K562 (cell line): ENCODE measurements around the gene CHSY3. TPM values are rescaled to one million over a fixed set of nuclear protein-coding genes. Genes with fewer than 3 reads are reported as not detected.

ENCODE experiments used
- ATAC-seq: fragments of 200-7000 bp; cut with Tn5 transposase; 3 replicates; pipeline ENCODE4 v1.9.1; 2020; ENCODE audit warnings: moderate library complexity
- Bru-seq: library from RNA; stranded (reverse); fragments of 400-500 nt; gene quantifications from one replicate; lab custom pipeline; 2021; lab: Mats Ljungman, UMichigan
- BruChase-seq, 2 experiments: library from RNA; stranded (reverse); fragments of 400-500 nt; gene quantifications; one replicate each; lab custom pipeline; 2021; lab: Mats Ljungman, UMichigan
- BruUV-seq: library from RNA; stranded (reverse); fragments of 400-500 nt; replicated peaks from 2 replicates; lab custom pipeline; 2021; lab: Mats Ljungman, UMichigan
- CTCF ChIA-PET: fragments of 300-600 bp; formaldehyde crosslinking; extraction: SDS; loops from one replicate; lab custom pipeline; 2021; ENCODE audit warnings: low intra/inter-chr PET ratio; lab: Yijun Ruan, JAX
- POLR2A ChIA-PET: fragments of 300-600, 350-650 bp; sonication (Branson Sonifier 250); formaldehyde crosslinking; extraction: SDS; loops from one replicate; lab custom pipeline; 2021; ENCODE audit warnings: antibody characterized with exemption, inconsistent platforms; lab: Yijun Ruan, JAX
- DNase-seq, 4 experiments: peaks; one replicate each; pipeline versions ENCODE4 v3.0.0 to v3.0.0-alpha.2; 2011 to 2018; ENCODE audit warnings: low spot score in 3 of 4, mixed read lengths in 3 of 4; ENCODE audit errors: extremely low read depth in 1 of 4
- FAIRE-seq: peaks from 2 replicates; lab custom pipeline; 2011; peaks lifted over from hg19 to GRCh38; lab: Jason Lieb, UNC
- H2AFZ ChIP-seq: 2 replicates; pipeline ENCODE4 v1.6.0; 2011; ENCODE audit warnings: low read depth, low read length, control low read depth, inconsistent platforms
- H3K27ac ChIP-seq: fragments of 200-600 bp; 3 replicates; pipeline ENCODE4 v1.8.0; 2011; ENCODE audit warnings: low read depth, mild to moderate bottlenecking, control low read depth, inconsistent platforms, low read length, moderate library complexity, mixed read lengths; ENCODE audit errors: extremely low read depth
- H3K27me3 ChIP-seq, 2 experiments: fragments of 300-600 bp in 1 of 2; 2 replicates in 1 of 2; 3 replicates in 1 of 2; pipeline versions ENCODE4 v1.6.0 to v1.8.0; 2011; ENCODE audit warnings: inconsistent platforms in 2 of 2, low read length in 2 of 2, mild to moderate bottlenecking in 1 of 2, mixed read lengths in 1 of 2, moderate library complexity in 1 of 2; ENCODE audit not compliant: control insufficient read depth in 2 of 2, insufficient read depth in 2 of 2
- H3K36me3 ChIP-seq: fragments of 300-600 bp; 3 replicates; pipeline ENCODE4 v1.8.0; 2011; ENCODE audit warnings: mild to moderate bottlenecking, low read length, inconsistent platforms; ENCODE audit not compliant: control insufficient read depth, insufficient read depth
- H3K4me1 ChIP-seq, 2 experiments: fragments of 200-600 bp in 1 of 2; replicated peaks in 1 of 2; 2 replicates in 1 of 2; 3 replicates in 1 of 2; pipeline versions ENCODE4 v1.5.1 to v1.8.0; 2011; ENCODE audit warnings: inconsistent platforms in 2 of 2, low read length in 2 of 2, mild to moderate bottlenecking in 1 of 2, mixed read lengths in 1 of 2, moderate library complexity in 1 of 2; ENCODE audit not compliant: control insufficient read depth in 2 of 2, insufficient read depth in 2 of 2
- H3K4me2 ChIP-seq: 2 replicates; pipeline ENCODE4 v1.6.1; 2011; ENCODE audit warnings: low read length, control low read depth, inconsistent platforms, mixed read lengths; ENCODE audit not compliant: insufficient read depth
- H3K4me3 ChIP-seq: fragments of 200-600 bp; sonication (generic), shearing (Covaris generic); 2 replicates; pipeline ENCODE4 v1.5.1; 2016; ENCODE audit warnings: control low read depth, inconsistent platforms
- H3K79me2 ChIP-seq: fragments of 200-600 bp; 3 replicates; pipeline ENCODE4 v1.8.0; 2011; ENCODE audit warnings: low read length, inconsistent platforms; ENCODE audit not compliant: control insufficient read depth, insufficient read depth
- H3K9ac ChIP-seq, 2 experiments: 2 replicates each; pipeline versions ENCODE4 v1.6.0 to v1.6.1; 2011; ENCODE audit warnings: low read depth in 2 of 2, low read length in 2 of 2, control low read depth in 1 of 2, inconsistent platforms in 1 of 2, mild to moderate bottlenecking in 1 of 2, mixed read lengths in 1 of 2; ENCODE audit not compliant: insufficient read depth in 1 of 2
- H3K9me1 ChIP-seq: one replicate; pipeline ENCODE4 v1.6.0; 2011; ENCODE audit warnings: inconsistent platforms, mild to moderate bottlenecking, low read length, moderate library complexity; ENCODE audit not compliant: control insufficient read depth, insufficient read depth
- H3K9me3 ChIP-seq: replicated peaks from 2 replicates; pipeline ENCODE4 v1.5.1; 2011; ENCODE audit warnings: low read depth, low read length, inconsistent platforms; ENCODE audit not compliant: control insufficient read depth, insufficient read depth
- H4K20me1 ChIP-seq: replicated peaks from 2 replicates; pipeline ENCODE4 v1.6.1; 2011; ENCODE audit warnings: low read length, inconsistent platforms, mixed read lengths; ENCODE audit not compliant: control insufficient read depth, insufficient read depth
- MAZ ChIP-seq, 2 experiments: fragments of 450-650 bp in 1 of 2; sonication (generic) in 1 of 2; formaldehyde crosslinking; IDR thresholded peaks in 1 of 2; conservative IDR thresholded peaks in 1 of 2; 2 replicates each; pipeline versions ENCODE4 v1.4.0 to v1.5.0; 2020; ENCODE audit warnings: mild to moderate bottlenecking in 1 of 2, missing genetic modification reagents in 1 of 2
- ZNF263 ChIP-seq: sonication (generic); formaldehyde crosslinking; IDR thresholded peaks from 2 replicates; pipeline ENCODE4 v1.8.0; 2022; ENCODE audit warnings: mild to moderate bottlenecking, missing genetic modification reagents, borderline replicate concordance
- WGBS: fragments of 100-300 bp; shearing (Covaris generic); methylation state at CpG from one replicate; pipeline ENCODE4 v1.1.6; 2016; ENCODE audit warnings: low coverage, mixed read lengths; ENCODE audit not compliant: insufficient coverage; ENCODE audit errors: missing lambda C conversion rate; 5-methylcytosine and 5-hydroxymethylcytosine counted together
- in situ Hi-C: fragments of 300-500 bp; cut with MboI; formaldehyde crosslinking; loops from 4 replicates; pipeline ENCODE4 v1.15.0; 2018; ENCODE audit warnings: inconsistent platforms, mixed read lengths
- intact Hi-C: fragments of 100-400 bp; cut with micrococcal nuclease; formaldehyde crosslinking; loops from 2 replicates; pipeline ENCODE4 v1.14.2; 2022
- long read RNA-seq, 3 experiments: library from polyadenylated mRNA in 2 of 3; library from RNA in 1 of 3; unstranded in 2 of 3; stranded (forward) in 1 of 3; transcript quantifications; one replicate each; pipeline ENCODE4 v2.0.0, GENCODE V29; 2019 to 2022
- polyA minus RNA-seq, 3 experiments: library from RNA; depleted of rRNA, polyadenylated mRNA; stranded (reverse); fragments of >200 nt; gene quantifications; 2 replicates each; pipeline ENCODE4 v1.2.3, GENCODE V29; 2011
- polyA plus RNA-seq, 8 experiments: library from polyadenylated mRNA; depleted of rRNA in 4 of 8; stranded (reverse) in 5 of 8; unstranded in 3 of 8; fragments of >200 nt; fragmentation: Nextera tagmentation in 2 of 8; fragmentation: Illumina TruSeq in 1 of 8; extraction: Ambion mirVana in 2 of 8; extraction: Trizol in 1 of 8; gene quantifications; 2 replicates each; pipeline versions ENCODE4 v1.2.1 to v1.2.3, GENCODE V29; 2011 to 2014; ENCODE audit warnings: inconsistent platforms in 1 of 8, missing spikeins in 1 of 8
- total RNA-seq, 7 experiments: library from RNA; depleted of rRNA in 6 of 7; stranded (reverse); fragments of >200 nt in 6 of 7; fragmentation: Illumina TruSeq in 2 of 7; extraction: Trizol in 2 of 7; gene quantifications; 2 replicates each; pipeline versions ENCODE4 v1.2.1 to v1.2.3, GENCODE V29; 2011 to 2021; ENCODE audit warnings: low replicate concordance in 1 of 7
- TF ChIP-seq, protein P1 (sequence below), 2 experiments: IDR thresholded peaks; 2 replicates each; pipeline ENCODE4 v1.6.1; 2012; ENCODE audit warnings: improper control_type of control experiment in 2 of 2, low read depth in 2 of 2, low read length in 2 of 2, borderline replicate concordance in 1 of 2

Gene CHSY3
- 0.23 and 0.39 TPM in 2 replicates for total RNA-seq (2011; cell fraction: chromatin; rRNA removed; ENCODE audit: low replicate concordance)
- 0.39 and 0.50 TPM in 2 replicates for total RNA-seq (2011; cell fraction: nucleolus; rRNA removed)
- total RNA-seq (2011; cell fraction: nucleoplasm; rRNA removed): not detected in 2 replicates
- total RNA-seq (2014; rRNA removed) (not detected in 2 replicates), total RNA-seq (2014; rRNA removed; fragmentation: Illumina TruSeq; extraction: Trizol) (not detected in 2 replicates), total RNA-seq (2015; rRNA removed; fragmentation: Illumina TruSeq; extraction: Trizol) (not detected in 2 replicates), total RNA-seq (2021) (not detected in 2 replicates), polyA plus RNA-seq (2011; rRNA removed) (0.03 and 0.04 TPM in 2 replicates), polyA plus RNA-seq (2014; fragmentation: Illumina TruSeq; extraction: Trizol) (not detected in 2 replicates), polyA plus RNA-seq (2014; fragmentation: Nextera tagmentation; extraction: Ambion mirVana) (not detected), polyA plus RNA-seq (2014; rRNA removed) (not detected in 2 replicates), polyA minus RNA-seq (2011; rRNA and poly(A)+ RNA removed) (0.25 TPM in 1 of 2 replicates, not detected in the other), Bru-seq, nascent RNA (percentile 11 among the genes with signal in this experiment), BruChase-seq, experiment 1, labeled RNA remaining after a 2-hour chase (percentile 11 among the genes with signal in this experiment), BruChase-seq, experiment 2, labeled RNA remaining after a 6-hour chase (percentile 9 among the genes with signal in this experiment)
- polyA plus RNA-seq (2011; cell fraction: cytosol; rRNA removed): 0.01 and 0.10 TPM in 2 replicates
- 0.16 TPM in 1 of 2 replicates, not detected in the other for polyA plus RNA-seq (2011; cell fraction: nucleus; rRNA removed)
- 0.01 and 0.03 TPM in 2 replicates for polyA plus RNA-seq (2012)
- polyA minus RNA-seq (2011; cell fraction: cytosol; rRNA and poly(A)+ RNA removed): not detected in 2 replicates
- polyA minus RNA-seq (2011; cell fraction: nucleus; rRNA and poly(A)+ RNA removed): 0.22 and 0.54 TPM in 2 replicates
- long read RNA-seq, experiment 1: 0 reads
- long read RNA-seq, experiment 2: 0 reads
- long read RNA-seq, experiment 3: 0 reads

DNA sequence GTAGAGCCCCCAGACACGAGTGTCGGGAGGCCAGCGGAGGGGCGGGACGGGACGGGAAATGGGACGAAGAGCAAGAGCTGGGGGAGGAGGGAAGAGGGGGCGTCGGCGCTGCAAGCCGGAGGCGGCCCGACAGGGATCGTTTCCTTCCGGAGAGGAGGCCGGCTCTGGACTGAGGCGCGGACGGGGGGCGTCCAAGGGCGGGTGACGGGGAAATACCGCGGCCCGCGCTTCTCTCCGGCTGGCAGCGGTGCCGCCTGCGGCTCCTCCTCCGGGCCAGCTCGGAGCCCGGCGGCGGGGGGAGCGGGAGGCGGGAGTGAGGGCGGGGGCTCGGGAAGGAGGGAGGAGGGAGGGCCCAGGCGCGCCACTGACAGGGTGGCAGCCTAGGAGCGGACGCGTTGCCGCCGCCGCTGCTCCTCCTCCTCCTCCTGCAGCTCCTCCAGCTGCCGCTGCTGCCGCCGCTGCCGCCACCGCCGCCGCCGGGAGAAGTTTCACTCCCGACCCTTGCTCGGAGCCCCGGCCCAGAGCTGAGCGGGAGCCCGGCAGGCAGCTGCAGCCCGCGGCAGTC, at the start of gene CHSY3:
CHSY3 (plus strand) TSS at position 364 of the 565 bp plus-strand sequence.
- Histone ChIP-seq H4K20me1 (no peaks in the 10 kb centered on the region), H3K4me1 (peaks cover 0 to 12% of the 10 kb centered on the region in 2 experiments; a peak in 2 of 5 replicates), H3K9me1 (no peaks in the 10 kb centered on the region), H3K9me3 (no peaks in the 10 kb centered on the region), H3K4me2 (no peak within 1 kb of the TSS), H3K79me2 (no peaks in the 10 kb centered on the region), H3K9ac (no peak within 1 kb of the TSS), H3K27ac (no peak within 1 kb of the TSS), H3K36me3 (no peaks in the 10 kb centered on the region), H3K27me3 (no peaks in the 10 kb centered on the region), H3K4me3 (peak within 1 kb of the TSS; percentile 6; the same call in 1 of the 2 replicates), H2AFZ (0 out of 2 replicates have a peak within 1 kb of the TSS, but pooled peaks have one; percentile 40)
- DNase-seq (peak; percentile 9 to 29 (median 12)), ATAC-seq (peak; percentile 76), FAIRE-seq (no peak)
- peak; percentile 82 for TF ChIP-seq ZNF263
- peak in 1 of 2 experiments; percentile 14; a peak in 1 of 4 replicates for TF ChIP-seq MAZ (CRISPR knock-in tag; conservative IDR thresholded peaks at IDR 0.05 in 1 of 2, IDR thresholded peaks at IDR 0.05 in 1 of 2)
- TF ChIP-seq, protein P1, sequence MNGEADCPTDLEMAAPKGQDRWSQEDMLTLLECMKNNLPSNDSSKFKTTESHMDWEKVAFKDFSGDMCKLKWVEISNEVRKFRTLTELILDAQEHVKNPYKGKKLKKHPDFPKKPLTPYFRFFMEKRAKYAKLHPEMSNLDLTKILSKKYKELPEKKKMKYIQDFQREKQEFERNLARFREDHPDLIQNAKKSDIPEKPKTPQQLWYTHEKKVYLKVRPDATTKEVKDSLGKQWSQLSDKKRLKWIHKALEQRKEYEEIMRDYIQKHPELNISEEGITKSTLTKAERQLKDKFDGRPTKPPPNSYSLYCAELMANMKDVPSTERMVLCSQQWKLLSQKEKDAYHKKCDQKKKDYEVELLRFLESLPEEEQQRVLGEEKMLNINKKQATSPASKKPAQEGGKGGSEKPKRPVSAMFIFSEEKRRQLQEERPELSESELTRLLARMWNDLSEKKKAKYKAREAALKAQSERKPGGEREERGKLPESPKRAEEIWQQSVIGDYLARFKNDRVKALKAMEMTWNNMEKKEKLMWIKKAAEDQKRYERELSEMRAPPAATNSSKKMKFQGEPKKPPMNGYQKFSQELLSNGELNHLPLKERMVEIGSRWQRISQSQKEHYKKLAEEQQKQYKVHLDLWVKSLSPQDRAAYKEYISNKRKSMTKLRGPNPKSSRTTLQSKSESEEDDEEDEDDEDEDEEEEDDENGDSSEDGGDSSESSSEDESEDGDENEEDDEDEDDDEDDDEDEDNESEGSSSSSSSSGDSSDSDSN (IDR thresholded peaks at IDR 0.05; ENCODE audit: borderline replicate concordance in 1 of 2, low read depth in 2 of 2, low read length in 2 of 2): no peak
- CTCF ChIA-PET: no interaction called here
- POLR2A ChIA-PET: no interaction called here
- intact Hi-C loops (no loop called here), in situ Hi-C loops (no loop called here)
- 0% methylated on average over 2 of the region's 62 CpGs for WGBS
- BruUV-seq: no TSS peak
